HCT116 (cell line): ENCODE data around the gene ASB1. TPM values are rescaled to one million over a fixed set of nuclear protein-coding genes. Genes with fewer than 3 reads are reported as not detected.

ENCODE experiments used
- ATAC-seq: fragments of 200-7000 bp; cut with Tn5 transposase; 2 replicates; pipeline ENCODE4 v1.9.1; 2020; ENCODE audit warnings: mild to moderate bottlenecking, moderate library complexity
- BruUV-seq: library from RNA; stranded (reverse); fragments of 400-500 nt; replicated peaks from 2 replicates; lab custom pipeline; 2021; lab: Mats Ljungman, UMichigan
- CTCF ChIA-PET: fragments of 300-600 bp; sonication (Branson Sonifier 250); formaldehyde crosslinking; loops from one replicate; lab custom pipeline; 2021; ENCODE audit warnings: antibody characterized with exemption; lab: Charles Lee
- POLR2A ChIA-PET: fragments of 300-600, 350-600 bp; sonication (Branson Sonifier 250); formaldehyde crosslinking; loops from one replicate; lab custom pipeline; 2021; ENCODE audit warnings: antibody characterized with exemption; lab: Charles Lee
- RAD21 ChIA-PET, 2 experiments: fragments of 300-600 bp; sonication (Branson Sonifier 250); formaldehyde crosslinking; loops; one replicate each; lab custom pipeline; 2023; ENCODE audit warnings: low total read pairs in 2 of 2; ENCODE audit not compliant: uncharacterized antibody in 2 of 2, unreplicated experiment in 2 of 2, low non-redundant PET in 1 of 2; lab: Charles Lee
- DNase-seq: peaks from one replicate; pipeline ENCODE4 v3.0.0-alpha.2; 2010; ENCODE audit warnings: low read depth, low spot score
- H2AFZ ChIP-seq: fragments of 200-600 bp; shearing (Covaris generic), sonication (generic); 2 replicates; pipeline ENCODE4 v1.6.1; 2017; ENCODE audit warnings: low read depth, mixed run types, mixed read lengths, antibody characterized with exemption, low read length; ENCODE audit not compliant: poor library complexity, severe bottlenecking
- H3K27ac ChIP-seq: 2 replicates; pipeline ENCODE4 v1.5.1; 2012; ENCODE audit warnings: low read depth, low read length
- H3K27me3 ChIP-seq: fragments of 200-600 bp; sonication (generic); 2 replicates; pipeline ENCODE4 v1.6.1; 2016; ENCODE audit warnings: mixed run types, low read length, mixed read lengths; ENCODE audit not compliant: insufficient read depth
- H3K36me3 ChIP-seq, 2 experiments: fragments of 200-500 bp in 1 of 2; fragments of 200-600 bp in 1 of 2; sonication (Bioruptor generic) in 1 of 2; sonication (generic) in 1 of 2; 2 replicates each; pipeline versions ENCODE4 v1.5.1 to v1.6.1; 2014 to 2016; ENCODE audit warnings: low read length in 2 of 2, inconsistent platforms in 1 of 2, mixed read lengths in 1 of 2, mixed run types in 1 of 2; ENCODE audit not compliant: insufficient read depth in 2 of 2, control insufficient read depth in 1 of 2
- H3K4me1 ChIP-seq, 2 experiments: fragments of 200-600 bp in 1 of 2; sonication (generic) in 1 of 2; 2 replicates each; pipeline versions ENCODE4 v1.5.1 to v1.6.1; 2012 to 2017; ENCODE audit warnings: low read length in 2 of 2, inconsistent platforms in 1 of 2, mild to moderate bottlenecking in 1 of 2, mixed read lengths in 1 of 2, mixed run types in 1 of 2, moderate library complexity in 1 of 2; ENCODE audit not compliant: insufficient read depth in 2 of 2, control insufficient read depth in 1 of 2
- H3K4me2 ChIP-seq: fragments of 200-600 bp; sonication (generic); 2 replicates; pipeline ENCODE4 v1.6.1; 2017; ENCODE audit warnings: mixed run types, low read length, mixed read lengths
- H3K4me3 ChIP-seq, 2 experiments: fragments of 200-600 bp in 1 of 2; sonication (generic) in 1 of 2; replicated peaks in 1 of 2; 2 replicates each; pipeline ENCODE4 v1.5.1; 2011 to 2016; ENCODE audit warnings: low read length in 2 of 2, control low read depth in 1 of 2, low read depth in 1 of 2, mild to moderate bottlenecking in 1 of 2, mixed read lengths in 1 of 2, mixed run types in 1 of 2
- H3K79me2 ChIP-seq: fragments of 200-600 bp; sonication (generic); 2 replicates; pipeline ENCODE4 v1.6.1; 2017; ENCODE audit warnings: mild to moderate bottlenecking, mixed run types, low read length, moderate library complexity, mixed read lengths; ENCODE audit not compliant: insufficient read depth
- H3K9ac ChIP-seq: fragments of 200-600 bp; sonication (generic); 2 replicates; pipeline ENCODE4 v1.6.1; 2016; ENCODE audit warnings: low read length, mixed read lengths
- H3K9me2 ChIP-seq: fragments of 200-600 bp; sonication (generic), shearing (Covaris generic); 2 replicates; pipeline ENCODE4 v1.6.1; 2017; ENCODE audit warnings: mixed run types, mild to moderate bottlenecking, moderate library complexity; ENCODE audit not compliant: insufficient read depth
- H3K9me3 ChIP-seq, 2 experiments: fragments of 200-500 bp in 1 of 2; fragments of 200-600 bp in 1 of 2; sonication (Bioruptor generic) in 1 of 2; sonication (generic) in 1 of 2; 2 replicates each; pipeline ENCODE4 v1.6.1; 2014 to 2017; ENCODE audit warnings: low read length in 2 of 2, mixed read lengths in 2 of 2, inconsistent platforms in 1 of 2, low read depth in 1 of 2, mild to moderate bottlenecking in 1 of 2, mixed run types in 1 of 2, moderate library complexity in 1 of 2; ENCODE audit not compliant: control insufficient read depth in 1 of 2, insufficient read depth in 1 of 2
- H4K20me1 ChIP-seq: fragments of 200-600 bp; sonication (generic), shearing (Covaris generic); 2 replicates; pipeline ENCODE4 v1.6.1; 2017; ENCODE audit warnings: mixed run types, mild to moderate bottlenecking, moderate library complexity; ENCODE audit not compliant: insufficient read depth
- ATF3 ChIP-seq: IDR thresholded peaks from 2 replicates; pipeline ENCODE4 v1.6.1; 2012
- JUND ChIP-seq: IDR thresholded peaks from 2 replicates; pipeline ENCODE4 v1.6.1; 2012
- POLR2AphosphoS5 ChIP-seq: IDR thresholded peaks from 2 replicates; pipeline ENCODE4 v1.6.1; 2011; ENCODE audit warnings: mild to moderate bottlenecking, low read depth, low read length, moderate library complexity
- SP1 ChIP-seq: IDR thresholded peaks from 2 replicates; pipeline ENCODE4 v1.6.1; 2012; ENCODE audit warnings: low read depth
- SRF ChIP-seq: IDR thresholded peaks from 2 replicates; pipeline ENCODE4 v1.6.1; 2012; ENCODE audit warnings: low read depth
- YY1 ChIP-seq: IDR thresholded peaks from 2 replicates; pipeline ENCODE4 v1.6.1; 2011; ENCODE audit warnings: low read length, low read depth, moderate library complexity, mild to moderate bottlenecking; ENCODE audit not compliant: insufficient replicate concordance; ENCODE audit errors: extremely low read depth
- intact Hi-C: fragments of 100-400 bp; cut with micrococcal nuclease; formaldehyde crosslinking; loops from 2 replicates; pipeline ENCODE4 v1.10.0; 2022
- total RNA-seq: library from RNA; stranded (reverse); gene quantifications from one replicate; pipeline ENCODE4 v1.2.1, GENCODE V29; 2021; ENCODE audit not compliant: unreplicated experiment
- TF ChIP-seq, protein P1 (sequence below), 3 experiments: fragments of 200-600 bp in 1 of 3; sonication (generic) in 1 of 3; IDR thresholded peaks in 2 of 3; conservative IDR thresholded peaks in 1 of 3; 2 replicates each; pipeline ENCODE4 v1.5.1; 2012 to 2017; ENCODE audit warnings: low read depth in 2 of 3, low read length in 2 of 3, antibody characterized with exemption in 1 of 3, borderline replicate concordance in 1 of 3, control low read depth in 1 of 3, mild to moderate bottlenecking in 1 of 3, mixed read lengths in 1 of 3, mixed run types in 1 of 3, moderate library complexity in 1 of 3; ENCODE audit not compliant: insufficient read depth in 1 of 3

Gene ASB1
- total RNA-seq, 1 experiment from 2014 or later: 43.1 TPM

- Histone ChIP-seq H3K4me3 (no peak overlapping the region), H3K27me3 (no peaks in the 10 kb centered on the region), H3K27ac (no peak overlapping the region), H3K4me1 (no peaks in the 10 kb centered on the region), H3K79me2 (no peaks in the 10 kb centered on the region), H3K9me3 (no peaks in the 10 kb centered on the region), H4K20me1 (no peaks in the 10 kb centered on the region), H3K9me2 (no peaks in the 10 kb centered on the region), H3K9ac (no peak overlapping the region), H3K4me2 (no peak overlapping the region), H2AFZ (no peak overlapping the region), H3K36me3 (no peaks in the 10 kb centered on the region)
- DNase-seq (no peak), ATAC-seq (no peak)
- no TSS peak for BruUV-seq
- ChIA-PET CTCF (no interaction called here), RAD21 (no interaction called here), POLR2A (no interaction called here)
- intact Hi-C loops: no loop called here
- no peak for TF ChIP-seq SP1
- no peak for TF ChIP-seq JUND
- TF ChIP-seq POLR2AphosphoS5: no peak
- TF ChIP-seq YY1: no peak
- TF ChIP-seq ATF3: no peak
- TF ChIP-seq, protein P1, sequence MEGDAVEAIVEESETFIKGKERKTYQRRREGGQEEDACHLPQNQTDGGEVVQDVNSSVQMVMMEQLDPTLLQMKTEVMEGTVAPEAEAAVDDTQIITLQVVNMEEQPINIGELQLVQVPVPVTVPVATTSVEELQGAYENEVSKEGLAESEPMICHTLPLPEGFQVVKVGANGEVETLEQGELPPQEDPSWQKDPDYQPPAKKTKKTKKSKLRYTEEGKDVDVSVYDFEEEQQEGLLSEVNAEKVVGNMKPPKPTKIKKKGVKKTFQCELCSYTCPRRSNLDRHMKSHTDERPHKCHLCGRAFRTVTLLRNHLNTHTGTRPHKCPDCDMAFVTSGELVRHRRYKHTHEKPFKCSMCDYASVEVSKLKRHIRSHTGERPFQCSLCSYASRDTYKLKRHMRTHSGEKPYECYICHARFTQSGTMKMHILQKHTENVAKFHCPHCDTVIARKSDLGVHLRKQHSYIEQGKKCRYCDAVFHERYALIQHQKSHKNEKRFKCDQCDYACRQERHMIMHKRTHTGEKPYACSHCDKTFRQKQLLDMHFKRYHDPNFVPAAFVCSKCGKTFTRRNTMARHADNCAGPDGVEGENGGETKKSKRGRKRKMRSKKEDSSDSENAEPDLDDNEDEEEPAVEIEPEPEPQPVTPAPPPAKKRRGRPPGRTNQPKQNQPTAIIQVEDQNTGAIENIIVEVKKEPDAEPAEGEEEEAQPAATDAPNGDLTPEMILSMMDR (IDR thresholded peaks at IDR 0.05 in 2 of 3, conservative IDR thresholded peaks at IDR 0.05 in 1 of 3; ENCODE audit: borderline replicate concordance in 1 of 3, insufficient read depth in 1 of 3, low read depth in 2 of 3, low read length in 2 of 3): no peak
- no peak for TF ChIP-seq SRF
Measured at GRCh38 chr2:238495422-238495821, 68.7 kb downstream of the ASB1 start.
